Upper lobe of left lung (tissue), 4 donors: ENCODE measurements around the gene CDHR5.

Source experiments
- POLR2A ChIP-seq, 4 donors: fragments of 450-650 bp; IDR thresholded peaks; one replicate each; pipeline ENCODE4 v1.5.1; 2016 to 2017; ENCODE audit warnings: antibody characterized with exemption in 4 of 4, mild to moderate bottlenecking in 2 of 4
- POLR2AphosphoS5 ChIP-seq, 2 donors: sonication (generic); formaldehyde crosslinking; IDR thresholded peaks; one replicate each; pipeline ENCODE4 v1.5.1; 2017; ENCODE audit warnings: antibody characterized with exemption in 2 of 2
- TF ChIP-seq, protein P1 (sequence below), 6 experiments: fragments of 450-650 bp in 4 of 6; fragments of 200-600 bp in 2 of 6; sonication (generic) in 2 of 6; IDR thresholded peaks; one replicate each; pipeline ENCODE4 v1.5.1; 2016 to 2019; ENCODE audit warnings: antibody characterized with exemption in 6 of 6

DNA sequence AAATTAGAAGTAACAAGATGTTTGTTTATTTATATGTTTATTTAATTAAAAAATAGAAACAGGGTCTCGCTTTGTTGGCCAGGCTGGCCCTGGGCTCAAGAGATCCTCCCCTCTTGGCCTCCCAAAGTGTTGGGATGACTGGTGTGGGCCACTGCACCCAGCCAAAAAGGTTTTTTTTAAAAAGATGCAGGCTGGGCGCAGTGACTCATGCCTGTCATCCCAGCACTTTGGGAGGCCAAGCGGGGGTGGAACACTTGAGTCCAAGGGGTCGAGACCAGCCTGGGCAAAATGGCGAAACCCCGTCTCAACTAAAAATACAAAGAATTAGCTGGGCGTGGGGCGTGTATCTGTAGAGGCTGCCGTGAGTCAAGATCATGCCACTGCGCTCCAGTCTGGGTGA is 25.7 kb upstream of the CDHR5 start:
- TF ChIP-seq POLR2A (IDR thresholded peaks at IDR 0.05) (no peak), POLR2AphosphoS5 (IDR thresholded peaks at IDR 0.05) (no peak)
- TF ChIP-seq, protein P1, sequence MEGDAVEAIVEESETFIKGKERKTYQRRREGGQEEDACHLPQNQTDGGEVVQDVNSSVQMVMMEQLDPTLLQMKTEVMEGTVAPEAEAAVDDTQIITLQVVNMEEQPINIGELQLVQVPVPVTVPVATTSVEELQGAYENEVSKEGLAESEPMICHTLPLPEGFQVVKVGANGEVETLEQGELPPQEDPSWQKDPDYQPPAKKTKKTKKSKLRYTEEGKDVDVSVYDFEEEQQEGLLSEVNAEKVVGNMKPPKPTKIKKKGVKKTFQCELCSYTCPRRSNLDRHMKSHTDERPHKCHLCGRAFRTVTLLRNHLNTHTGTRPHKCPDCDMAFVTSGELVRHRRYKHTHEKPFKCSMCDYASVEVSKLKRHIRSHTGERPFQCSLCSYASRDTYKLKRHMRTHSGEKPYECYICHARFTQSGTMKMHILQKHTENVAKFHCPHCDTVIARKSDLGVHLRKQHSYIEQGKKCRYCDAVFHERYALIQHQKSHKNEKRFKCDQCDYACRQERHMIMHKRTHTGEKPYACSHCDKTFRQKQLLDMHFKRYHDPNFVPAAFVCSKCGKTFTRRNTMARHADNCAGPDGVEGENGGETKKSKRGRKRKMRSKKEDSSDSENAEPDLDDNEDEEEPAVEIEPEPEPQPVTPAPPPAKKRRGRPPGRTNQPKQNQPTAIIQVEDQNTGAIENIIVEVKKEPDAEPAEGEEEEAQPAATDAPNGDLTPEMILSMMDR (IDR thresholded peaks at IDR 0.05), result no peak
